ENCODE measurements around the gene REG4. TPM values are rescaled to one million over a fixed set of nuclear protein-coding genes. Genes with fewer than 3 reads are reported as not detected.

REG4 gene
- polyA plus RNA-seq, 3 donors, result not detected

DNA sequence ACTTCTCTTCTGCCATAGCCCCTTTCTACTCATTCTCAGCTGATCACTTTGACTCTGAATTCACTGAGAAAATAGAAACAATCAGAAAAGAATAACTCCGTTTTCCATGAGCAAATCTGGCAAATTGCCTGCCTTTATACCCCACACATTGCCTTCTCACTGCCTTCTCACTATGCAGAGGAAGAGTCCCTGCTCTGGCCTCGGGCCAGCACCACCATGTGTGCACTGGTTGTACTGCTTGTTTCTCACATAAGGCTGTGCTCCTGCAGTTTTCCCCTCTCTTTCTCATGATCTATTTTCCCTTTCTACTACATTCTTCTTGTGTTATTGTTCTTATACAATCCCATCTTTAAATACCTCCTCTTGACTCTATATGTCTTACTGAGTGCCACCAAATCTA lies 40.2 kb downstream of the REG4 start:
- peaks cover 6% of the 10 kb centered on the region for H3K4me1 Mint-ChIP-seq
- H3K4me3 Mint-ChIP-seq, result no peak overlapping the region
- Histone ChIP-seq H3K27me3 (ENCODE audit: control insufficient read depth in 2 of 2, insufficient read depth in 2 of 2, low read length in 2 of 2) (no peaks in the 10 kb centered on the region), H3K4me2 (replicated peaks; ENCODE audit: extremely low read depth, low read length, poor library complexity, severe bottlenecking) (no peak overlapping the region), H3K4me3 (replicated peaks in 1 of 3; ENCODE audit: low read depth in 2 of 3, low read length in 3 of 3) (no peak overlapping the region), H2AFZ (ENCODE audit: insufficient read depth, low read depth, low read length, poor library complexity, severe bottlenecking) (no peak overlapping the region), H4K20me1 (ENCODE audit: insufficient read depth, low read length) (no peaks in the 10 kb centered on the region), H3K27ac (ENCODE audit: low read depth in 1 of 2, low read length in 2 of 2) (no peak overlapping the region), H3K9me3 (replicated peaks in 1 of 2; ENCODE audit: control insufficient read depth in 1 of 2, insufficient read depth in 1 of 2, low read length in 2 of 2) (no peaks in the 10 kb centered on the region), H3K4me1 (ENCODE audit: control insufficient read depth in 1 of 2, insufficient read depth in 2 of 2, low read length in 2 of 2) (no peaks in the 10 kb centered on the region), H3K79me2 (ENCODE audit: insufficient read depth, low read length) (no peaks in the 10 kb centered on the region), H3K9ac (ENCODE audit: insufficient read depth, low read length, poor library complexity, severe bottlenecking) (no peak overlapping the region), H3K36me3 (replicated peaks in 1 of 2; ENCODE audit: control insufficient read depth in 1 of 2, insufficient read depth in 2 of 2, low read length in 2 of 2) (no peaks in the 10 kb centered on the region)
- TF ChIP-seq, protein P1, sequence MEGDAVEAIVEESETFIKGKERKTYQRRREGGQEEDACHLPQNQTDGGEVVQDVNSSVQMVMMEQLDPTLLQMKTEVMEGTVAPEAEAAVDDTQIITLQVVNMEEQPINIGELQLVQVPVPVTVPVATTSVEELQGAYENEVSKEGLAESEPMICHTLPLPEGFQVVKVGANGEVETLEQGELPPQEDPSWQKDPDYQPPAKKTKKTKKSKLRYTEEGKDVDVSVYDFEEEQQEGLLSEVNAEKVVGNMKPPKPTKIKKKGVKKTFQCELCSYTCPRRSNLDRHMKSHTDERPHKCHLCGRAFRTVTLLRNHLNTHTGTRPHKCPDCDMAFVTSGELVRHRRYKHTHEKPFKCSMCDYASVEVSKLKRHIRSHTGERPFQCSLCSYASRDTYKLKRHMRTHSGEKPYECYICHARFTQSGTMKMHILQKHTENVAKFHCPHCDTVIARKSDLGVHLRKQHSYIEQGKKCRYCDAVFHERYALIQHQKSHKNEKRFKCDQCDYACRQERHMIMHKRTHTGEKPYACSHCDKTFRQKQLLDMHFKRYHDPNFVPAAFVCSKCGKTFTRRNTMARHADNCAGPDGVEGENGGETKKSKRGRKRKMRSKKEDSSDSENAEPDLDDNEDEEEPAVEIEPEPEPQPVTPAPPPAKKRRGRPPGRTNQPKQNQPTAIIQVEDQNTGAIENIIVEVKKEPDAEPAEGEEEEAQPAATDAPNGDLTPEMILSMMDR (IDR thresholded peaks at IDR 0.05), result no peak
- peaks cover 0 to 5% (median 1%) of the 10 kb centered on the region in 3 donors for H3K27me3 Mint-ChIP-seq (ENCODE audit: low read depth in 3 of 3)
- intact Hi-C loops (cut with micrococcal nuclease), result no loop called here
- no peak for DNase-seq
- H3K27ac Mint-ChIP-seq, result no peak overlapping the region
- no peaks in the 10 kb centered on the region for H3K9me3 Mint-ChIP-seq
- 82% methylated on average over 1 of the region's 2 CpGs for WGBS (ENCODE audit: insufficient coverage)
- H3K36me3 Mint-ChIP-seq, result no peaks in the 10 kb centered on the region

DNA sequence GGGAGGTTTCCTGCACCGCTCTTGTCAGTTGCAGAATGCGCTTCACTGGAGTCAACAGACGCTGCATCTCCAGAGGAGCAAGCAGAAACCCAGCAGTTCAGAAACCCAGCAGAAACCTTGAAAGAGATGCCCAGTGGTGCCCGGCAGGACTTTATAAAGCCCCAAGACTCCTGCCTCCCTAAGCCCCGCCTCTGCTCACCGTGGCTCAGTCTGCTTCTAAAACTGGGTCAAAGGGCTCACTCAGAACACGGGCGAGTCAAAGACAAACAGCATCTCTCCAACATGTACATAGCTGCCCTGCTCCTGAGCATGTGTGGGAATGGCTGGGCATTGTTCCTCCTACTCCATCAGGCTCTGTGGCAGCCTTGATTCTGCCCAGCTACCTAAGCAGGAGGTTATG lies 42.5 kb downstream of the REG4 start, which contains the start of gene HMGCS2:
Gene HMGCS2 (minus strand): TSS at position 128 of the 400 bp plus-strand sequence. CDS start 61 bp downstream, at position 67.
- TF ChIP-seq, protein P1 (IDR thresholded peaks at IDR 0.05), result no peak
- H3K9me3 Mint-ChIP-seq, result peaks cover 0 to 3% (median 0%) of the 10 kb centered on the region in 7 donors

More for the DNA sequence above, 42.5 kb downstream of the REG4 start, which contains the start of gene HMGCS2:
- Histone ChIP-seq H3K4me3 (replicated peaks in 1 of 3; ENCODE audit: low read depth in 2 of 3, low read length in 3 of 3) (no peak within 1 kb of the TSS), H3K27me3 (ENCODE audit: control insufficient read depth in 2 of 2, insufficient read depth in 2 of 2, low read length in 2 of 2) (no peaks in the 10 kb centered on the region), H3K36me3 (replicated peaks in 1 of 2; ENCODE audit: control insufficient read depth in 1 of 2, insufficient read depth in 2 of 2, low read length in 2 of 2) (no peaks in the 10 kb centered on the region), H3K4me2 (replicated peaks; ENCODE audit: extremely low read depth, low read length, poor library complexity, severe bottlenecking) (no peak within 1 kb of the TSS), H3K4me1 (ENCODE audit: control insufficient read depth in 1 of 2, insufficient read depth in 2 of 2, low read length in 2 of 2) (no peaks in the 10 kb centered on the region), H3K9me3 (replicated peaks in 1 of 2; ENCODE audit: control insufficient read depth in 1 of 2, insufficient read depth in 1 of 2, low read length in 2 of 2) (no peaks in the 10 kb centered on the region), H3K27ac (ENCODE audit: low read depth in 1 of 2, low read length in 2 of 2) (no peak within 1 kb of the TSS), H4K20me1 (ENCODE audit: insufficient read depth, low read length) (no peaks in the 10 kb centered on the region), H2AFZ (ENCODE audit: insufficient read depth, low read depth, low read length, poor library complexity, severe bottlenecking) (no peak within 1 kb of the TSS), H3K79me2 (ENCODE audit: insufficient read depth, low read length) (no peaks in the 10 kb centered on the region), H3K9ac (ENCODE audit: insufficient read depth, low read length, poor library complexity, severe bottlenecking) (no peak within 1 kb of the TSS)
- DNase-seq, result no peak
- H3K4me3 Mint-ChIP-seq, result no peak within 1 kb of the TSS
- H3K4me1 Mint-ChIP-seq, result no peaks in the 10 kb centered on the region
- H3K27me3 Mint-ChIP-seq (ENCODE audit: low read depth in 3 of 3), result peaks cover 0 to 5% (median 1%) of the 10 kb centered on the region in 3 donors
- H3K27ac Mint-ChIP-seq, result no peak within 1 kb of the TSS
- H3K36me3 Mint-ChIP-seq, result no peaks in the 10 kb centered on the region
- intact Hi-C loops (cut with micrococcal nuclease), result no loop called here
- WGBS (ENCODE audit: insufficient coverage), result 92% methylated on average over 6 of the region's 8 CpGs

Data from CD14-positive monocyte (primary cell).